Measurements from ENCODE around the gene COPG1. TPM values are rescaled to one million over a fixed set of nuclear protein-coding genes. Genes with fewer than 3 reads are reported as not detected.

Gene COPG1
- total and polyA plus RNA-seq, 10 of the 15 experiments (the other 5 are each of a cell fraction or from before 2014, with no cell fraction given) = 54.8 to 143 (median 91.2) TPM

GRCh38 chr3:129316248-129317013 lies 67.0 kb downstream of the COPG1 start (continued):
- TF ChIP-seq HDAC6 (IDR thresholded peaks at IDR 0.05; ENCODE audit: unreplicated experiment) (peak; percentile 96), RAD21 (IDR thresholded peaks at IDR 0.05; ENCODE audit: insufficient read depth, low read depth, low read length) (peak; percentile 52), CBFB (IDR thresholded peaks at IDR 0.05; ENCODE audit: low read depth) (peak; percentile 61; the same call in 1 of the 2 replicates), NKRF (conservative IDR thresholded peaks at IDR 0.05) (peak; percentile 97), CREM (IDR thresholded peaks at IDR 0.05; ENCODE audit: low read depth) (no peak)
- TF ChIP-seq, protein P1, sequence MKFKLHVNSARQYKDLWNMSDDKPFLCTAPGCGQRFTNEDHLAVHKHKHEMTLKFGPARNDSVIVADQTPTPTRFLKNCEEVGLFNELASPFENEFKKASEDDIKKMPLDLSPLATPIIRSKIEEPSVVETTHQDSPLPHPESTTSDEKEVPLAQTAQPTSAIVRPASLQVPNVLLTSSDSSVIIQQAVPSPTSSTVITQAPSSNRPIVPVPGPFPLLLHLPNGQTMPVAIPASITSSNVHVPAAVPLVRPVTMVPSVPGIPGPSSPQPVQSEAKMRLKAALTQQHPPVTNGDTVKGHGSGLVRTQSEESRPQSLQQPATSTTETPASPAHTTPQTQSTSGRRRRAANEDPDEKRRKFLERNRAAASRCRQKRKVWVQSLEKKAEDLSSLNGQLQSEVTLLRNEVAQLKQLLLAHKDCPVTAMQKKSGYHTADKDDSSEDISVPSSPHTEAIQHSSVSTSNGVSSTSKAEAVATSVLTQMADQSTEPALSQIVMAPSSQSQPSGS (IDR thresholded peaks at IDR 0.05; ENCODE audit: low read length) = no peak
